Activated gamma-delta T cell treated with anti-CD3 and anti-CD28 coated beads, Interleukin-2, amount 50 U/mL, for 16 hours (primary cell): ENCODE data around the gene SDC4.

Source experiments
- DNase-seq: peaks from one replicate; pipeline ENCODE4 v3.0.0-alpha.2; 2020; ENCODE audit warnings: low read depth

Gene SDC4

GRCh38 chr20:45318948-45319347, 29.3 kb downstream of the SDC4 start:
- no peak for DNase-seq

GRCh38 chr20:45318386-45318939, 29.8 kb downstream of the SDC4 start:
- no peak for DNase-seq

- no peak for DNase-seq
These were observed 30.4 kb downstream of the SDC4 start for GRCh38 chr20:45317826-45318225.

- no peak for DNase-seq
These were observed 31.8 kb downstream of the SDC4 start for GRCh38 chr20:45316150-45317080.

GRCh38 chr20:45315672-45316071, 32.6 kb downstream of the SDC4 start:
- DNase-seq, result no peak

GRCh38 chr20:45313943-45314342, 34.3 kb downstream of the SDC4 start:
- no peak for DNase-seq

- DNase-seq, result no peak
These were observed 35.0 kb downstream of the SDC4 start for GRCh38 chr20:45313065-45313695.

- DNase-seq, result no peak
These were observed 36.0 kb downstream of the SDC4 start for GRCh38 chr20:45312241-45312640.

GRCh38 chr20:45311589-45312211, 36.5 kb downstream of the SDC4 start:
- DNase-seq, result peak; percentile 24

GRCh38 chr20:45309075-45309474, 39.1 kb downstream of the SDC4 start:
- DNase-seq, result no peak

GRCh38 chr20:45308117-45308778, 40.0 kb downstream of the SDC4 start, which contains the start of gene MATN4:
Gene MATN4, minus strand, starts transcription at chr20:45308299. Its CDS starts 2,717 bp downstream, at chr20:45305582.
- DNase-seq, result no peak

GRCh38 chr20:45307076-45307640, 41.1 kb downstream of the SDC4 start:
- no peak for DNase-seq

GRCh38 chr20:45306431-45306982, 41.7 kb downstream of the SDC4 start, which contains the start of gene RBPJL:
Gene RBPJL, plus strand, starts transcription at chr20:45306840. Its CDS starts 83 bp downstream, at chr20:45306923.
- DNase-seq, result peak; percentile 21

GRCh38 chr20:45305262-45305661, 43.0 kb downstream of the SDC4 start:
- DNase-seq, result no peak

GRCh38 chr20:45304464-45304999, 43.7 kb downstream of the SDC4 start:
- no peak for DNase-seq

- DNase-seq, result no peak
These were observed 44.4 kb downstream of the SDC4 start for GRCh38 chr20:45303586-45304463.

GRCh38 chr20:45301824-45302271, 46.4 kb downstream of the SDC4 start:
- DNase-seq, result no peak

GRCh38 chr20:45300961-45301360, 47.3 kb downstream of the SDC4 start:
- no peak for DNase-seq

- no peak for DNase-seq
These were observed 48.4 kb downstream of the SDC4 start for GRCh38 chr20:45299786-45300185.
